ENCODE measurements around the gene PEAK3.

GRCh38 chr19:2233601-2234280, 48.2 kb downstream of the PEAK3 start:
- TF ChIP-seq EZH2phosphoT487 (IDR thresholded peaks at IDR 0.05; ENCODE audit: low read depth, severe bottlenecking, unreplicated experiment) (no peak), CTCF (IDR thresholded peaks at IDR 0.05; ENCODE audit: poor library complexity) (no peak), EZH2 (IDR thresholded peaks at IDR 0.05; ENCODE audit: borderline replicate concordance) (no peak)

Measured in hepatocyte (in vitro differentiated cells).